HCEC 1CT (cell line): ENCODE measurements around the gene SLC9A8.

ENCODE experiments used
- DNase-seq: peaks from one replicate; pipeline ENCODE4 v3.0.0-alpha.2; 2017

Gene SLC9A8

GRCh38 chr20:49814057-49814694 lies 1.5 kb downstream of the SLC9A8 start:
- DNase-seq: no peak

DNA sequence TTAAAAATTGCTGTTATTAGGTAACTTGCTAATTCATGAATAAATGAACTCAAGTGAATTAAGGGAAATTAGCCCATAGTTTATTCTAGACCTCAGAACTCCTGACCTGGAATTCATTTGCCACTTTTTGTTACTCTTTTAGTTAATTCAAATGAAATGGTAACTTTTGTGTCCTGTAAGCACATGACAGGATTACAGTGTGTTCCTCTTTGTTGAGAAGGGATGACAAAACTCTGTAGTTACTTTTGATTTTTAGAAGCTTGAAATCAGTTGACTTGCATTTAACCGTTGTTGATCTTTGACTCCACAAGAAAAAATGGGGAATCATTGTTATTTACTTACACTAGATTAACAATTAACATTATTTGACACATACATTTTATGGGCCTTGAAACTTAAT lies 6.2 kb downstream of the SLC9A8 start:
- DNase-seq: no peak

GRCh38 chr20:49819702-49820101 lies 7.1 kb downstream of the SLC9A8 start:
- DNase-seq: no peak

DNA sequence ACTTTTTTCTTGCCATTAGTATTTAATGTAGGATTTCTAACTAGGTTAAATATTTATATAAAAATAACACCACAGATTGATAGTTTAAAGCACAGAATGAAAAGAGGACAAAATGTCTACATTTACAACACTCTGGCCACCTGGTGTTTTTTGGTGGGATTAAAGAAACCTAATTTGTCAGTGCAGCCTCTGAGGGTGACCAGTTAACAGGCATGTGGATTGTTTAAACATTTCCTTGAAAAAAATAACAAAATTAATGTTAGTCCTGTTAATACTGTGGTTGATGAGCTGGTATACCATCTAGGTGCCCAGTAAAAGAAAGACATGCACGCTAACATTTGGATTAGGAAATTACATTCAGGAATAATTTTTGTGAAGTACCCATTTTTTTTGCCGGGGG lies 8.8 kb downstream of the SLC9A8 start:
- peak; percentile 6 for DNase-seq

GRCh38 chr20:49821870-49822331 lies 9.3 kb downstream of the SLC9A8 start:
- DNase-seq: peak; percentile 69

DNA sequence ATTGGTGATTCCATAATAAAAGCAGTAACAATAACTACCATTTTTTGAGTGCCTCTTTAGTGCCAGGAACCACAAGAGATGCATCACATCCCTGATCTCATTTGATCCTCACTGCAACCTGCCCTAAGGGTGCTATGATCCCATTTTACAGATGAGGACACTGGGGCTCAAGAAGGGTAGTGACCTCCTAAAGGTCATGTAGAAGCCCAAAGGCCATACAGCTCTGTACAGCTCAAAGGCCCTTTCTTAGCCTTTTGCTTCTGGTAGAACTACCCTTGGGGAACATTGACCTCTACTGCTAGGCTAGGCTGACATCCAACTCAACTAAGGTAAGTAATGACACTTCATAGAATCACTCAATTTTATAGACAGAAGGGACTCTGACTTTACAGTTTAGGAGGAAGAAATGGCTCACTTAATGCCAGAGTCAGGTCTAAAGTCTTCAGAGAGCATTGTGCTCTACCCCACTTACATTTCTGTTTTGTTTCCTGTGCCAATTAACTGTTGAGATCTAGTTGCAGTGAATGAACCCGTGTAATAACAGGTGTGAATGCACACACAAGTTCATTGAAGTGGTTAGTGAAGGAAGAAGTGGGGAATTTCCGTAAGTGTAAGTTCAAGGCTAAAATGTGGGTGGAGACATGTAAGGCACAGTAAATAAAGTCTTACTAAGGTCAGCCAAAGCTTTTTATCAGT lies 10.7 kb downstream of the SLC9A8 start:
- no peak for DNase-seq

DNA sequence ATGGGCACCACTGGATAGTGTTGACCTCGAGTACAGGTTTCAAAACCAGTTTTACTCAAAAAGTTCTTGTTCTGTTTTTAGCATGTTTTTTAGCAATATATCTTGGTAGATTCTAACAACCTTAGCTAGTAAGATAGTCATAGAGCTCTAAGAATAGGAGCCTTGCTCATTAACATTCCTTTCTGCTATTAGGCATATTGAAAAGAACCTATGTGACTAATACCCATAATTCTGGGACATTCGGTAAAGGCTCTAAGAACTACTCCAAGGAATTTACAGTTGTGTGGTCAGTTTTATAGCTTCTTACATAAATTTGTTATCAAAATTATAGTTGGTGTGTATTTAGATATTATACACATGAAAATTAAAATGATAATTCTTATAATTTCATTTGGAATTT lies 11.6 kb downstream of the SLC9A8 start:
- DNase-seq: no peak

- no peak for DNase-seq
Measured at GRCh38 chr20:49825521-49826033, 12.9 kb downstream of the SLC9A8 start.

DNA sequence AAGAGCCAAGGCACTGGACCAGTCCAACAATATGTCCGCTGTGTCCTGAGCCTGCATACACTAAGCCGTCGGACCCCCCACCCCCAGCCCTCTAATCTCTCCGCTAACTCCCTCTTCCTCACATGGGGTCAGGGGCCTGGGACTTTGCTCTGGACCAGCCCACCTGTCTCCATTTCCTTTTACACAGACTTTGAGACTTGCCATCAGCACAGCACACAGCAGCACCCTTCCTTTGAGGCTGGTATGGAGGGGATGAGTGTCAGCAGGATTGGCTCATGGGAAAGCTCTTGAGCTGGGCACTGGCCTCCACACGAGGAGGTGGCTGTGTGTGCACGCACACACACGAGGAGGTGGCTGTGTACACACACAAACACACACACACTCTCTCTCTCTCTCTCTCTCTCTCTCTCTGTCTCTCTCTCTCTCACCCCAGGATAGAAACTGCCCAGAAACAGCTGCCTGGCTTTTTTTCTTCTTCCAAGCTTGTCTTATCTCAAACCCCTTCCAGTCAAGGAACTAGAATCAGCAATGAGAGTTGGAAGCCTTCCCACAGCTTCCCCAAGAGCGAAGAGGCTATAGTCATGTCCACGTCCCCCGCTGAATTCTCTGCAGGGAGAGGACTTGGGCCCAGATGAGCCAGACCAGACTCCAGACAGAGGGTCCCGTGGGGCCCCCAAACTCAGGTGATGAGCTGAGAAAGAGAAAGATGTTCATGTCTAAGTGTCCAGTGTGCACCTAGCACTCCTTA lies 18.6 kb downstream of the SLC9A8 start:
- DNase-seq: no peak

GRCh38 chr20:49831770-49832631 lies 19.4 kb downstream of the SLC9A8 start:
- no peak for DNase-seq

GRCh38 chr20:49832632-49833327 lies 20.2 kb downstream of the SLC9A8 start:
- no peak for DNase-seq

DNA sequence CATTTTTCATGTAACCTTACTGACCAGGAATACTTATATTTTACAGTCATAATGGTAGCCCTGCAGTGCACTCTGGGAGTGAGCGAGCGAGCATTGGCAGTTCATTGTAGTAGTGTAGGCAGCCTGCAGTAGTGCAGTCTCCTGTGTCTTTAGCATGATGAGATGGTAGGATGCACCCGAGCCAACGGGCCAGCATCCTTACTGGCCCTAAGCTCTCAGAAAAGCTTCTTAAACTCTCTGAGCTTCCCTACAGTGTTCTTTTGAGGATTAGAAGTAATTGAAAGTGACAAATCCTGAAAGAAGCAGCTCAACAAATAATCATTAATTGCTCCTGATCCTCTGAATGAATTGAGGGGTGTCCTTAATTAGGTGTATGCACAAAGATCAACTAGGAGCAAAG lies 20.9 kb downstream of the SLC9A8 start:
- DNase-seq: no peak

DNA sequence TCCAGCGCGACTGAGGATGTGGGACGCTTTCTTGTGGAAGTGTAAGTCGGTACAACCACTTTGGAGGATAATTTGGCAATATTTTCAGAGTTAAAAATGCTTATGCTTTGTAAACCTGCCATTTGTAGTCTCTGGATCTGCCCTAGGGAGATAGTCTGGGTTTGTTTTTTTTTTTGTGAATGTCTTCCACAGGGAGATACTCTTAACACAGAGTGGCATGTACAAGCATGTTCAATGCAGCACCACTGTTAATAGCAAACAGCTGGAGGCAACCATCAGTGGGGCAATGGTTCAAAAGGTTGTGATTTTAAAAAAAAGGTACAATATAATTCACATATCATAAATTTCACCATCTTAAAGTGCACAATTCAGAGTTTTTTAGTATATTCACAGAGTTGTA lies 22.4 kb downstream of the SLC9A8 start:
- DNase-seq: no peak

GRCh38 chr20:49838546-49838945 lies 25.9 kb downstream of the SLC9A8 start:
- no peak for DNase-seq

GRCh38 chr20:49843139-49843538 lies 30.5 kb downstream of the SLC9A8 start:
- DNase-seq: no peak

GRCh38 chr20:49843770-49844380 lies 31.2 kb downstream of the SLC9A8 start:
- DNase-seq: no peak

DNA sequence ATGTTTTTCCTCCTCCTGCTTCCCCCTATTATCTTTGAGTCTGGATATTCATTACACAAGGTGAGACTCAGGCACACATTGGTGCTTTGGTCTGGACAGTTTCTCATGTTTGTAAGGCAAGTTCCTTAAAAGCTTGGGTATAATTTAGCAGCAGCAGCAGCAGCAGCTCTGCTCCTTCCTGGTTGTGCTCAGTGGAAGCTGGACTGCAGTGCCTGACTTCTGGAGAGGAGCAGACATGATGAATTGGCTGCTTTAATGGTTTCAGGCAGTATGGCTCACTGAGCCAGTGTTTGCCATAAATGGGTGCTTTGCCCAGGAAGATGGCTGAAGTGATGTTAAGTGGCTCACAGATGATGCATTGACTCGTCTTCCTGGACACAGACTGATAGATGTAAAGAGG lies 32.4 kb downstream of the SLC9A8 start:
- no peak for DNase-seq

DNA sequence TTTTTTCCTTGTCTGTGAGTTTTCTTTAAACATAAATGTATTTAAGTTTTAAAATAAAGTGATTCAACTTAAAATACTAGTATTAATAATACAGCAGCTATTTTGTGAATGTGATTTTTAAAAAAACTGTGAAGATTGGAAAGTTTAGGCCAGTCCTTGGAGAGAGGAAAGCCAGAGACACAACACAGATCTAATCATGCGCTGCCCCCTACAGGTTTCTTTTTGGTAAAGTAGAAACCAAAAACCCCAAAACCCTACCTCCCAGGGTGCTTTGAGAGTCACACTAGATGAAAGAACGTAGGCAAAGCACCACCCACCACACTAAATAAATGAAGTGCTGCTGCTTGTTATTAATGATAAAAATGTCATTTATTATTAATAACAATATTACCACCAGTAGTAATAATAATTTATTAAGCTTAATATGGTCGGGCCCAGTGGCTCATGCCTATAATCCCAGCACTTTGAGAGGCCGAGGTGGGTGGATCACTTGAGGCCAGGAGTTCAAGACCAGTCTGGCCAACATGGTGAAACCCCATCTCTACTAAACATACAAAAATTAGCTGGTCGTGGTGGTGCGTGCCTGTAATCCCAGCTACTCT lies 33.7 kb downstream of the SLC9A8 start:
- peak; percentile 57 for DNase-seq

DNA sequence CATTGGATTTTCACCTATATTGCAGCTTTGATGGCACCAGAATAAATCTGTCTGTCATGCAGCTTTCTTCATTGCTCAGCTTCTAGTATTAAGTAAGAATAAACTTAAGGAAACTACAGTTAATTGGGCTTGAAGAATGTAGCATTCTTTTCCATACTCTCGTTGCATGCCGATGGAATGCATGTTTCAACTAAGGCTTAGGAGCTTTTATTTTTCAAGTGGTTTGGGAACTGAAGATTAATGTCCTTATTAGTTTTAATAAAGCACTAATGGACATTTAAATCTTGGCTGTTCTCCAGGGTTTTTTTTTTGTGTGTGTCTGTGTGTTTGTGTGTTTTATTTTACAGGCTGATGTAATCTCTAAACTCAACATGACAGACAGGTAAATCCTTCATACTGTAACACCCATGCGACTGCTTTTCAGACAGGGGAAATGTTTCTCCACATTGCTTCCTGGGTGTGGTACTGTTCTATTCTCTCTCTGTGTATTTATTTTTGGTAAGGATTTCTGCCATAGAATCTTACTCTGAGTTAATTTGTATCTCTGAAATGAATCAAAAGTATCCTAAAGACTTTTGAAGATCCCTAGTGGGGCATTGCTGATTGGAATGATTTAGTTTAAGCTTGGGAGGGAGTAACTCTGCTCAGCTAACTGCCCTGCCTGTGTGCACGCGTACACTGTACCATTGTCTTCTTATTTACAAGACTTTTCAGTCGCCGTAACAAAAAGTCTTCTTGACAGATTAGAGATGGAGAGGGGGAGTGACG lies 38.0 kb downstream of the SLC9A8 start:
- no peak for DNase-seq

- DNase-seq: no peak
Measured at GRCh38 chr20:49851231-49851705, 38.6 kb downstream of the SLC9A8 start.
